ENCODE data around the gene CNPY4.

DNA sequence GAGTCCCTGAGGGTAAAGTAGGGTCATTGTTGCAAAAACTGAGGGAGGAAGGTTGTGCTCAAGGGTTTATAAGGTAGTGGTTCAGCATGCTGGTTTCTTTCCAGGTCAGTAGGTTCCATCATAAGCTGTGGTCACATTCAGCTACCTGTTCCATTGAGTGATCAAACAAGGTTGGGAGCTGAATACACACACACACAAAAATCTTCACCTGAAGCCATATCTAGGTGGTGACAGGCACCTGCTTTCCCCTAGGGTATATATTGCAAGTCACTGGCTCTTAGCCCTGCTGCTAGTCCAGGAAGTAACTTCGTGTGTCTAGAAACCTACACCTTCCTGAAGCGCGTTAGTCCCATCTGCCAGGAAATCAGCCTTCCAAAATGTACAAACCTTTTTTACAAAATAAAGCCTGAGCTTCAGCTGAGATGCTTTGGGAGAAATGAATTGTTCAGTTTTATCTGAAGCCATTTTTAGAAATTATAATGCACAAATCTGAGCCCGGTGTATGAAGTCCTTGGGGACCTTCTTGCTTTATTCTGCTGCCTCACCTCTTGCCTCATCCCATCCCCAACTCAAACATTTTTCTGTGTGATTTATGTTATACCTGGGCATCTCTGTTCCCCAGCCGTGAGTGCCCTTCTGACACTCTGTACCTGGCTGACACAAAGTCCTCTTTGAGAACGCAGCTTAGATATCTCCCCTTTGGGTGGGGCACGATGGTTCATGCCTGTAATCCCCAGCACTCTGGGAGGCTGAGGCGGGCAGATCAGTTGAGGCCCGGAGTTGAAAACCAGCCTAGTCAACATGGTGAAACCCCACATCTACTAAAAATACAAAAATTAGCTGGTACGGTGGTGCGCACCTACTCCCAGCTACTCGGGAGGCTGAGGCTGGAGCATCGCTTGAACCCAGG, 18.7 kb downstream of the CNPY4 start:
- TF ChIP-seq, protein P1, sequence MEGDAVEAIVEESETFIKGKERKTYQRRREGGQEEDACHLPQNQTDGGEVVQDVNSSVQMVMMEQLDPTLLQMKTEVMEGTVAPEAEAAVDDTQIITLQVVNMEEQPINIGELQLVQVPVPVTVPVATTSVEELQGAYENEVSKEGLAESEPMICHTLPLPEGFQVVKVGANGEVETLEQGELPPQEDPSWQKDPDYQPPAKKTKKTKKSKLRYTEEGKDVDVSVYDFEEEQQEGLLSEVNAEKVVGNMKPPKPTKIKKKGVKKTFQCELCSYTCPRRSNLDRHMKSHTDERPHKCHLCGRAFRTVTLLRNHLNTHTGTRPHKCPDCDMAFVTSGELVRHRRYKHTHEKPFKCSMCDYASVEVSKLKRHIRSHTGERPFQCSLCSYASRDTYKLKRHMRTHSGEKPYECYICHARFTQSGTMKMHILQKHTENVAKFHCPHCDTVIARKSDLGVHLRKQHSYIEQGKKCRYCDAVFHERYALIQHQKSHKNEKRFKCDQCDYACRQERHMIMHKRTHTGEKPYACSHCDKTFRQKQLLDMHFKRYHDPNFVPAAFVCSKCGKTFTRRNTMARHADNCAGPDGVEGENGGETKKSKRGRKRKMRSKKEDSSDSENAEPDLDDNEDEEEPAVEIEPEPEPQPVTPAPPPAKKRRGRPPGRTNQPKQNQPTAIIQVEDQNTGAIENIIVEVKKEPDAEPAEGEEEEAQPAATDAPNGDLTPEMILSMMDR (IDR thresholded peaks at IDR 0.05): no peak
- TF ChIP-seq POLR2A (IDR thresholded peaks at IDR 0.05): no peak
